DMS 273 (cell line): ENCODE results near the gene EGFL7.
"Not testable (repeated sequence)": the region's sequence is repeated elsewhere in the genome, so short reads cannot be mapped to it uniquely, and the experiment has no call there.

Experiments
- DNase-seq: peaks from one replicate; lab custom pipeline; 2025; ENCODE audit not compliant: unreplicated experiment; lab: John Stamatoyannopoulos, UW

The EGFL7 gene

DNA sequence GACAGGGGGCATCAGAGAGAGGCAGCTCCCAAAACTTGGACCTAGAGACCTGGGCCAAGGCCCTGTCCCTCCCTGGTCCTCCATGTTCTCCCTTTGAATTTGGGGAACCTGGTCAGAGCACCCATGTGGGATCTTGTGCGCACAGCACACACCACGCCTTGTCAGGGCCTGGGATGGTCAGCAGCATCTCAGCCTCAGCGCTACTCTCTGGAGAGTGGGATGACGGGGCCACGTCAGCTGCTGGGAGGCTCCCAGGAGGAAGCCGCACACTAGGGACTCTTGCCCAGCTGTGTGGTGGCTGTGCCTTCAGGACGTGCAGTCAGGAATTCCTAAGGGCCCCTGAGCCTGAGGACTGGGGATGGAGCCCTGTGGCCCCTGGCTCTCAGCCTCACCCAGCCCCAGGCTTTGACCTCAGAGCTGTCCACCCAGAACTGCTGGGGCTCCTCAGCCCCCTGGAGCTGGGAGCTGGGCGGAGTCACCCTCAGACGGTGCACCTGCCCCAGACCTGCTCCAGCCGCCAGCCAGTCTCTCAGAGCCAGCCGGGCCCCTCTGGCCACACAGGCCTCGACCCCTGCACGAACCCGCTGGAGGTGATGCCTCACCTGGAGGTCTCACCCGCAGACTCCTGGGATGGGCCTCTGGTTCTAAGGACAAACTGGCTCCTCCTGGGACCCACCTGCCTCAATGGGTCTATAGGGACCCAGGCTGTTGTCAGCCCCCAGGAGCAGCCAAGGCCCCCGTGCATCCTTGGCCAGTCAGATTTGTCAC is 38.3 kb upstream of the EGFL7 start:
- peak; percentile 59 for DNase-seq

DNA sequence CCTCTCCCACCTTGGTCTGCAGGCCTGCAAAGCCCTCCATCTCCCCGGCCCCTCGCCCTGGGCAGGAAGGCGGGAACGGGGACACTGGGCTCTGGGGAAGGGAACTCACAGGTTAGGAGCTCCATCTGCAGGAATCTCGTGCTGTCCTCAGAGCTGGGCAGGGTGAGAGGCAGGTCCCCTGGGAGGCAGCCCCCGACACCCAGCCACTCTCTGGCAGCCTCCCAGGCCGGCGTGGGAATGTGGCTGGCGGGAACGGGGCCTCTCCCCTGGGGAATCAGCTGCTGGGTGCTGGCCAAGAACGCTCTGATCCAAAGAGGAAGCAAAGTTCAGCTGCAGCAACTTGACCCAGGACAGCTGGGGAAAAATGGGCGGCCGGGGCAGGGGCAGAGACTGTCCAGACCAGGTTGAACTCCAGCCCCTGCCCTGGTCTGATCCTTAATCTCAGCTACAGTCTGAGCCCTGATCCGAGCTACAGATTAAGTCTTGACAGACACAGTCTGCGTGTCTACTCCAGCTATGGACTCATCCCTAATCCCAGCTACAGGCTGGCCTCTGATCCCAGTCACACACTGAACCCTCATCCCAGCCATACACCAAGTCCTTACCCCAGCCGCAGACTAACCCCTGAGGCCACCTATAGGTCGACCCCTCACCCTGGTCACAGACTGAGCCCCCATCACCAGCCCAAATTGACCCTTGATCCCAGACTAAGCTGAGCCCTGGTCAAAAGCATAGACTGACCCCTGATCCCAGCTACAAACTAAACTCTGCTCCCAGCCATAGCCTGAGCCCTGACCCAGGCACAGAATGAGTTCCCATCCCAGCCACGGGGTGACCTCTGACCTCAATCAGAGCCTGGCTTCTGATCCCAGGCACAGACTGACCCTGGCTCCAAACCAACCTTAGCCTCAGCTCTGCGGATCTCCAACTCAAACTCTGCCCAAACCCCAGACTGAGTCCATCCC is 37.3 kb upstream of the EGFL7 start:
- DNase-seq: peak; percentile 64

DNA sequence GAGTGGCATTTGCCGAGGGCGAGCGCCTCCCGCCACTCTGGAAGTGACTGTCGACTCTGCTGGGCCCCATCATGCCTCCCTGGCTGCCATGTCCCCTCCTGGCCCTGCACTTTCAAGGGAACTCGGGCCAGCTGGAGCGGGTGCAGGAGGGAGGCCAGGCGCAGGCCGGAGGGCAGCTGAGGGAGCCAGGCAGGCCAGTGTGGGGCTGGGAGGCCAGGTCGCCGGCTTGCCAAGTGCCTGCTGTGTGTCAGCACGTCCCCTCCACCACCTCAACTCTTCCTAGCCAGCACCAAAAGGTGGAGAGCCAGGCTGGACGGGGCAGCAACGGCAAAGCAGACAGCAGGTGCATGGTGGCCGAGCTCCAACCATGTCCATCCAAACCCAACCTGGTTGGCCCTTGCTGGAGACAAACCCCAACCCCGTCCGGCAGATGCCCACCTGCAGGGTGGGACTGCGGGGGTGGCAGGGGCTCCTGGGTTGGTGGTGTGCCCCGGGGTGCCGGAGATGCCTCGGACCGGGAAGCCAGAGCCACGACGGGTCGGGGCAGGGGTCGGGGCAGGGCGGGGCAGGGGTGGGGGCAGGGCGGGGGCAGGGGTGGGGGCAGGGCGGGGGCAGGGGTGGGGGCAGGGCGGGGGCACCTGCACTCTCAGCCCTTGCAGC is 36.5 kb upstream of the EGFL7 start:
- DNase-seq: no peak

DNA sequence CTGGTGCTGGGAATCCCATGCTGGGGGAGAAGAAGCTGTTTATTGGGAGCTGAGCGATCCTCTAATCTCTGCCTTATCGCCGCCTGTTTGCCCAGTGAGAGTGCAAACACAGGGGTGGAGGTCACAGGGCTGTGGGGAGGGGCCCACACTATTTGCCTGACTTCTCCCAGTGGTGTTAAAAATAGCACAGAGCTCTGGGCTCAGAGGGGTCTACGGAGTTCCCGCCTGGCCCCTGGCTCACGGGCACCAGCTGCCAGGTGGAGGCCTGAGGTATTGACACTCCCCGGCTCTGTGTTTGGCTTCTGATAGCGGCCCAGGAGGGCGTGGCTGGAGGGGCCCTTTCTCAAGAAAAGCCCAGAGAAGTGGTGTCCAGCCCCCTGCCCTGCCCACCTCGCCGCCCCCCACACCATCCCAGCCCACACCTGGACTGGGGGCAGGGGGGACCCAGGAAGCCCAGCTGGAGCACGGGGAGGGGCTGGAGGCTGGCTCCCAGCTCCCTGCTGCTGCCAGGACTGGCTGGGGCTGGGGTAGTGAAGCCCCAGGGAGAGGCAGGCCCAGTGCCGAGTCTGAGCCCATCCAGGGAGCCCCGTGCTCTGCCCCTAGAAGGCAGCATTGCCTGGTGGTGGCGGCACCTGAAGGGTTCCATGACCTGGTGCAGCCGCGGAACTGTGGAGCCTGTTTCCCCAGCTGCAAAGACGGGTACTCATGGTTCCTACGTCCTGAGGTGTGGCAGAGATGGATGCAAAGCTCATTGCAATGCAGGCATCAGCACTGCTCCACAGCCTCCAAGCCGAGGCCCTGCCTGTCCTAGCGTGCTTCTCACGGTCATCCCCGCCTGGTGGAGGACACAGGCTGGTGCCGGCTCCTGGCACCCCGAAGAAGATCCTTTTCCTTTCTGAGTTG is 35.7 kb upstream of the EGFL7 start:
- DNase-seq: peak; percentile 57

DNA sequence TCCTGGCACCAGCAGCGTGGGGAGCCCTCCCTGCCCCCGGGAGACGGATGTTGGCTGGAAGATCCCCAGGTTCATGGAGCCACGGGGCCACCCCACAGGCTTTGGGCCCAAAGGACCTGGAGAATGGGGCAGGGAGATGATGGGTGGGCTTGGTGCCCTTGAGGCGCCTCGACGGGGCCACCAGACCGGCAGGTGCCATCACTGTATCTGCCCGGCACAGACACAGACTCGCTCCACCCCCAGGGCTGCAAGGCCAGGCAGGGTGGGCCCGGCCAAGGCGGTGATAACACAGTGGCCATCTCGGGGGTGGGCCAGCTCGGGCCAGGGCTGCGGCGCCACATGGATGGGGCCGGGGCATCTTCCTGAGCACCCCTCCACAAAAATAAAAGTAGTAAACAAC is 35.0 kb upstream of the EGFL7 start:
- DNase-seq: no peak

DNA sequence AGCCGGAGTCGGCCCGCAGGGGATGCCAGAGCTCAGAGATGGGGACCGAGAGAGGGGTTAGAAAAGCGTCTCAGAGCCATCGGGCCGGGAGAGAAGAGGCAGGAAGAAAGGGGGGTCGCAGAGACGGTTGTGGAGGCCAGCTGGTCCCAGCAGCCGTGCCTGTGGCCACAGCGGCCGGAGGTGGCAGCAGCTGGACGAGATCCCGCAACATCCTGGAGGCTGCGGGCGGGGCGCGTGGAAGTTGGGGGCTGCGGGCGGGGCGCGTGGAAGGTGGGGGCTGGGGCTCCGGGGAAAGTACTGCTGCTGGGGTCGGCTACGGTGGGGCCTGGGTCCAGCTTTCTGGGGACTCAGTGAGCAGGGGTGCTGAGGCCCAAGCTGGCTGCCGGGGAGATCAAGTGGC is 34.4 kb upstream of the EGFL7 start:
- DNase-seq: no peak

DNA sequence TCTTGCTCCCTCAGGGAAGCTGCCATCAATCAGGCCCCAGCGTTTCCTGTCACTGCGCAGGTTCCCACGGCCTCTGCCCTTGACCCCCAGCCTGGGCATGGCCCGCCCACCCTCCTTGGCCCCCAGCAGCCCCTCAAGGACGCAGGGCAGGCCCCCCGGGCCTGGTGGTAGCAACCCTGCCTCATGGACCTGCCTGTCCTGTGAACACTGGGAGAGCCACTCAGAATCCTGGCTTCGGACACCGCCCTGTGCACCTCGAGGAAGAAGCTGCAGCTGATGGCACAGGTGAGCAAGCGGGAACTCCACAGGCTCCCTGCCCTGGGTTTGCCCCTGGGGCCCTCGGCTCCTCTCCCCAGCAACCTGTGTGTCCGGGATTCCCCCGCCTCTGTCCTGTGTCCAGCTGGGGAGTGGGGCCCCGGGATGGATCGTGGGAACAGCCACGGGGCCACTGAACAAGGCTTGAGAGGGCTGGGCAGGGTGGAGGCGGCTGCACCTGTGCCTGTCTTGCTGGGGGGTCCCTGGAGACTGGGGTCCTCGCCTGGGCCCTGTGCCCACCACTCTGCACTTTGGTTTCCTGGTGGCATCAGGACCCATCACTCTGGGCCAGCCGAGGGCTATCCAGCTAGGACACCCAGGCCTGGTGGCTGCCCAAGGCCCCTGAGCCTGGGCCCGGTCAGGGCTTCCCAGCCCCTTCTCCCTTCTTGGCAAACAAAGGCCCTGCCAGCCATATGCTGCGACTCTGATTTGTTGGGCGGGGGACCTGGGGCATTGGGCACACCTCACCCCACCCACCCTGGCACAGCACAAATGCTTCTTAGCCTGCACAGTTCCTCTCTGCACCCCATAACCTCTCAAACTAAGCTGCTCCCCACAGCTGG is 33.5 kb upstream of the EGFL7 start:
- peak; percentile 33 for DNase-seq

DNA sequence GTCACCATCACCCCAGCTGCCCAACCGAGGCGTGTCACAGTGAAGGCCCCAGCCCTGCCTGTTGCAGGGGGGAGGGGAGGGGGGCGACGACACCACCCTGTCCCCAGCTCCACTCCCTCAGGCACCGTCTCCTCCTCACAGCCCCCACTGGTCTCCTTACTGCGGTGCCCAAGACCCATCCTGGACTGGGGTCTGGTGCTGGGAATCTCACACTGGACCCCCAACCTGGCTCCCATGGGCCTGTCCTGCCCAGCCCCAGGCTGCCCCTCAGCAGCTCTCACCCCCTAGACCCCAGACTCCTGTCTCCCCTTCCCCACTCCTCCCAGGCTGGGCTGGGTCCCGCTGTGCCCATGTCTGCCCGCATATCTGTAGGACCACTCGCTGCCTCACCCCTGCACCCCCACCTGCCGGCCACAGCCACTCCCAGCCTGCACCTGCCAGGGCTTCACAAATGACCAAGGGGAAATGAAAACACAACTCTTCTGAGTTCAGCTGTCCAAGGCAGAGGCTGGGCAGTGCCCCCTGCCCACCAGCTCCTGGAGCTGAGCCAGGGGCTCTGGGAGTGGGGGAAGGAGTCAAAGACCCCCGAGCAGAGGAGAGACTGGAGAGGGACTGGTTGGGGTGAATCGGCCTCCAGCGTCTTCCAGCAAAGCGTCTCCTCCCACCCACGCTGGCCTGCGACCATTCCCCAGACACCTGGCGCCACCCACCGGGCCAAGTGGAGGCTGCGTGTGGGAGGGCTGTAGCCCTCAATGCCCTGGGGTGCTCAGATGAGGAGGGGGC is 32.6 kb upstream of the EGFL7 start:
- DNase-seq: peak; percentile 81

DNA sequence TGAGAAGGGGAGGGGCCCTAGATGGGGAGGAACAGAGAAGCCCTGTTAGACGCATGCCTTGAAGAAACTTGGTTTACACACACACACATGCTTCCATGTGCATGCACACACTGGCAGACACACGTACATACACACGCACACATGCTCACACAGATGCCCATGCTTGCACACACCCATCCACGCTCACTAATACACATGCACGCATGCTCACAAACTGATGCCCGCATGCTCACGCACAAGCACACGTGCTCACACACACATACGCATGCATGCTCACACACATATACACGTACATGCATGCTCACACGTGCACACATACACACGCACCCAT is 32.1 kb upstream of the EGFL7 start:
- DNase-seq: no peak

DNA sequence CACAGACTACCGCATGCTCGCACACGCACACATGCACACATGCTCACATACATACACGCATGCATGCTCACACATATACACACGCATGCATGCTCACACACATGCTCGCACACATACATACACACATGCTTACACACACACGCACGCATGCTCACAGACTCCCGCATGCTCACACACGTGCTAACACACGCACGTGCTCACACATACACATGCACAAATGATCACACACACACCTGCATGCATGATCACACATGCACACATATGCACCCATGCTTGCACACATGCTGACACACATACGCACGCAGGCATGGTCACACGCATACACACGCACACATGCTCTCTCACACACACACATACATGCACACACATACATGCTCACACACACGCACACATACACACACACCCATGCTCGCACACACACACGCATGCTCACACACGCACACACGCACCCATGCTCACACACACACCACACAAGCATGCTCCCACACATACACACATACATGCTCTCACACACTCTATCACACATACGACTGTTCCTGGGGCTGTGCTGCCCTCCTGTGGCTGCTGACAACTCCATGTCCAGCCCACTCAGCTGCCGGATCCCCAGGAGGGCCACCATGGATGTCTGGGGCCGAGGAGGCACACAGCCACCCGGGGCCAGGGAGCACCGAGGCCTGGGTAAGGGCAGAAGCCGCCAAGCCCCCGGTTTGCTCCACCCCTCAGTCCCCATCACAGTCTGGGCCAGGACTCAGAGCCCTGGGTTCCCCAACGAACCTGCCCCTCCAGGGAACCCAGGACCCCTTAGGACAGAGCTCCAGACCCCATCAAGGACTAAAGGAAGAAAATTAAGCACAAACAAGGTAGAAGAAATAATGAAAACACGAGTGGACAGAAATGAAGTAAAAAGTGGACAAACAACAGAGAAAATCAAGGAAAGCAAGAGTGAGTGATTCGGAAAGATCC is 31.4 kb upstream of the EGFL7 start:
- DNase-seq: peak; percentile 82

DNA sequence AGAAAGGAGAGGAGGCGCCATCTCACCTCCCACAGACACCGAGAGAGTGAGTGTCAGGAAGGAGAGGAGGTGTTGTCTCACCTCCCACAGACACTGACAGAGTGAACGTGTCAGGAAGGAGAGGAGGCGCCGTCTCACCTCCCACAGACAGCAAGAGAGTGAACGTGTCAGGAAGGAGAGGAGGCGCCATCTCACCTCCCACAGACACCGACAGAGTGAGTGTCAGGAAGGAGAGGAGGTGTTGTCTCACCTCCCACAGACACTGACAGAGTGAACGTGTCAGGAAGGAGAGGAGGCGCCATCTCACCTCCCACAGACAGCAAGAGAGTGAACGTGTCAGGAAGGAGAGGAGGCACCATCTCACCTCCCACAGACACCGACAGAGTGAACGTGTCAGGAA is 30.6 kb upstream of the EGFL7 start:
- not testable (repeated sequence) for DNase-seq

DNA sequence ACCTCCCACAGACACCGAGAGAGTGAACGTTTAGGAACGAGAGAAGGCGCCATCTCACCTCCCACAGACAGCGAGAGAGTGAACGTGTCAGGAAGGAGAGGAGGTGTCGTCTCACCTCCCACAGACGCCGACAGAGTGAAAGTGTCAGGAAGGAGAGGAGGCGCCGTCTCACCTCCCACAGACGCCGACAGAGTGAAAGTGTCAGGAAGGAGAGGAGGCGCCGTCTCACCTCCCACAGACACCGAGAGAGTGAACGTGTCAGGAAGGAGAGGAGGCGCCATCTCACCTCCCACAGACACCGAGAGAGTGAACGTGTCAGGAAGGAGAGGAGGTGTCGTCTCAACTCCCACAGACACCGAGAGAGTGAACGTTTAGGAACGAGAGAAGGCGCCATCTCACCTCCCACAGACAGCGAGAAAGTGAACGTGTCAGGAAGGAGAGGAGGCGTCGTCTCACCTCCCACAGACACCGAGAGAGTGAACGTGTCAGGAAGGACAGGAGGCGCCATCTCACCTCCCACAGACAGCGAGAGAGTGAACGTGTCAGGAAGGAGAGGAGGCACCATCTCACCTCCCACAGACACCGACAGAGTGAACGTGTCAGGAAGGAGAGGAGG is 30.1 kb upstream of the EGFL7 start:
- DNase-seq: not testable (repeated sequence)

DNA sequence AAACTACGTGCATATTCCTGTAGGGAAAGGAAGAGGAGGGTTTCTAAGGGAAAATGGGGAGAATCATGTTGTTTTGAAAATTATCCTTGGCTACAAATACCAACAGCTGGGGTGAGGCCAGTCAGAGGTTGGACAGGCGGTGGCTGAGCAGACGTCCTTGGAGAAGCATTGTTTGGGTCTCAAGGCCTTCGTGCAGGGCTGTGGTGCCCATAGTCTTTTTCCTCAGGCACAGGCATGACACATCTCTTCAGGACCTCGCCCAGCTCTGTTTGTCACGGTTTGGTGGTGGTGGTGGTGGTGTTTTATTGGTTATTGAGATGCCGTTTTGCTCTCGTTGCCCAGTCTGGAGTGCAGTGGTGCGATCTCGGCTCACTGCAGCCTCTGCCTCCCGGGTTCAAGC is 27.8 kb upstream of the EGFL7 start:
- no peak for DNase-seq

DNA sequence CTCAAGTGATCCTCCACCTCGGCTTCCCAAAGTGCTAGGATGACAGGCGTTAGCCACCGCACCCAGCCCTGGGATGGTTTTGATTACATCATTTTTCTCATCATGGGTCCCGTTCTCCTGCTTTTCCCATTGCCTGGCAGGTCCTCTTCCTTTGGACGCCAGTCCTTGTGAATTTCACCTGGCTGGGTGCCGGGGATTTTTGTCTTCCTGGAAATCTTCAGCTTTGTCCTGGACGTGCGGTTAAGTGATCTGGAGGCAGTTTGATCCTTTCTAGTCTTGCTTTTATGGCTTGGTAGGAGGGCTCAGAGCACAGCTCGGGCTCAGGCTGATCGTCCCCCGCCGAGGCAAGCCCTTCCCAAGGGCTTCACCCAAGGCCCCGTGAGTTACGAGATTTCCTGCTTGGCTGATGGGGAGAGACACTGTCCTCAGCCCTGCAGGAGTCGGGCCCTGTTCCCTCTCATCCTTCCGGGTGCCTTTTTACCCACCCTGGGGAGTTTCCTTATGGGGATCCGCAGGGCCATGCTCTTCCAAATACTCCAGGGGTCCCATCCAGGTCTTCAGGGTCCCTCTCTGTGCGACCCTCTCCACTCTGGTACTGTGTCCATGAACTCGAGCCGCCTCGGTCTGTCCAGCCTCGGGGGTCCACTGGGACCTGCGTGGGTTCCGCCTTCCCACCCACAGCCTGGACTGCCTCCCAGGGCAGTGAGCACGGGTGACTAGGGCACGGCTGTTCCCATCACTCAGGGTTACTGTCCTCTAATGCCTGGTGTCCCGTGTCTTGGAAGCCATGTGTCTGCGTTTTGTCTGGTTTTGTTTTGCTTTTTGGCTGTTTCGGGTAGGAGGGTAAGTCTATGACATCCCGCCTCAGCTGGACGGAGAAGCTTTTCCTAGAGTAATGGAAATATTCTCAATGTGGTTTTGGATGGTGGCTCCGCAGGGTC is 22.3 kb upstream of the EGFL7 start:
- no peak for DNase-seq

DNA sequence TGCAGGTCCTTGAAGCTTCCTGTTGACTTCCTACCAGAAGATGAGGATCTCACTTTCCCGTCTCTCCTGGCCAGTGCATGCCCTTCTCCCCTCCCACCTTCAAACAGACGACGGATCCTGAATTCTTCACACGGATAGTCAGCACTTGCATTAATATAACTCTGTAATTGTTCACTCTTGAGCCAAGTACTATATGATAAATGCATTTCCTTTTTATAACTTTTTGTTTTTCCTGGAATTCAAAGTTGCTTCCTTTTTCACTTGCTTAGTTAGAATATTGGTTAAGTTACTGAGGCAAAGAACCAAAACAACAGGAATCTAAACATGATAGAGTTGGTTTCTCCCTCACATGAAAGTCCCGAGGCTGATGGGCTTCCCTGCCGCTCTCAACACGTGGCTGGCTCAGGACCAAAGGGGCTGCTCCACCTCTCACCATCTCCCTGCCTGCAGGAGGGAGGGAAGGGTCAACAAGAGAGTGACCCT is 20.2 kb upstream of the EGFL7 start:
- DNase-seq: no peak
